Measurements from ENCODE around the gene BSG. TPM values are rescaled to one million over a fixed set of nuclear protein-coding genes. Genes with fewer than 3 reads are reported as not detected.

Gene BSG
- total and polyA plus RNA-seq, 10 of the 15 experiments (the other 5 are each of a cell fraction or from before 2014, with no cell fraction given): 2.8 to 297 (median 199) TPM

- no peak for DNase-seq (ENCODE audit: low read depth, low spot score)
- no peak for ATAC-seq
- Histone ChIP-seq H3K79me2 (ENCODE audit: control insufficient read depth, insufficient read depth, low read length) (no peaks in the 10 kb centered on the region), H4K20me1 (ENCODE audit: control insufficient read depth, insufficient read depth) (no peaks in the 10 kb centered on the region), H3K27me3 (replicated peaks in 1 of 2; ENCODE audit: control insufficient read depth in 2 of 2, insufficient read depth in 2 of 2, low read length in 1 of 2) (no peaks in the 10 kb centered on the region), H2AFZ (ENCODE audit: control insufficient read depth, low read depth, low read length) (no peak overlapping the region), H3K9ac (ENCODE audit: control insufficient read depth, insufficient read depth, low read length) (no peak overlapping the region), H3K4me2 (ENCODE audit: control insufficient read depth, insufficient read depth) (no peak overlapping the region), H3K4me3 (no peak overlapping the region), H3K36me3 (ENCODE audit: control insufficient read depth in 2 of 2, insufficient read depth in 2 of 2, low read length in 1 of 2) (peaks cover 0 to 9% of the 10 kb centered on the region in 2 experiments; a peak in 2 of 4 replicates), H3K27ac (ENCODE audit: control insufficient read depth, insufficient read depth) (no peak overlapping the region), H3K4me1 (ENCODE audit: control insufficient read depth, insufficient read depth, low read length) (peaks cover 8% of the 10 kb centered on the region), H3K9me3 (replicated peaks; ENCODE audit: control insufficient read depth, insufficient read depth, low read length) (no peaks in the 10 kb centered on the region)
- POLR2A ChIA-PET: no interaction called here
- intact Hi-C loops (cut with micrococcal nuclease; ENCODE audit: unreplicated experiment) (no loop called here), in situ Hi-C loops (cut with MboI) (no loop called here)
- no peak for FAIRE-seq
- WGBS (ENCODE audit: insufficient coverage, insufficient replicate concordance, low lambda C conversion rate, missing lambda C conversion rate): 40% methylated on average over 25 of the region's 33 CpGs
- BruUV-seq (replicated peaks): no TSS peak
- CTCF ChIA-PET: no interaction called here
- RAD21 ChIA-PET (ENCODE audit: unreplicated experiment): no interaction called here
- no peak for TF ChIP-seq SMAD5 (IDR thresholded peaks at IDR 0.05; ENCODE audit: low read depth)
- TF ChIP-seq POLR2AphosphoS2 (IDR thresholded peaks at IDR 0.05; ENCODE audit: low read depth, low read length): no peak
- no peak for TF ChIP-seq SMARCA5 (IDR thresholded peaks at IDR 0.05)
- SMC1A ChIA-PET (ENCODE audit: uncharacterized antibody, unreplicated experiment): no interaction called here
These were observed 43.2 kb downstream of the BSG start for GRCh38 chr19:615619-616018.

- Histone ChIP-seq H2AFZ (ENCODE audit: control insufficient read depth, low read depth, low read length) (no peak overlapping the region), H3K4me1 (ENCODE audit: control insufficient read depth, insufficient read depth, low read length) (peaks cover 3% of the 10 kb centered on the region), H3K4me2 (ENCODE audit: control insufficient read depth, insufficient read depth) (no peak overlapping the region), H3K9ac (ENCODE audit: control insufficient read depth, insufficient read depth, low read length) (no peak overlapping the region), H3K79me2 (ENCODE audit: control insufficient read depth, insufficient read depth, low read length) (no peaks in the 10 kb centered on the region), H3K27me3 (replicated peaks in 1 of 2; ENCODE audit: control insufficient read depth in 2 of 2, insufficient read depth in 2 of 2, low read length in 1 of 2) (no peaks in the 10 kb centered on the region), H4K20me1 (ENCODE audit: control insufficient read depth, insufficient read depth) (no peaks in the 10 kb centered on the region), H3K36me3 (ENCODE audit: control insufficient read depth in 2 of 2, insufficient read depth in 2 of 2, low read length in 1 of 2) (peaks cover 0 to 9% of the 10 kb centered on the region in 2 experiments; a peak in 2 of 4 replicates), H3K4me3 (no peak overlapping the region), H3K9me3 (replicated peaks; ENCODE audit: control insufficient read depth, insufficient read depth, low read length) (no peaks in the 10 kb centered on the region), H3K27ac (ENCODE audit: control insufficient read depth, insufficient read depth) (no peak overlapping the region)
- BruUV-seq (replicated peaks): no TSS peak
- no peak for DNase-seq (ENCODE audit: low read depth, low spot score)
- intact Hi-C loops (cut with micrococcal nuclease; ENCODE audit: unreplicated experiment): no loop called here
- in situ Hi-C loops (cut with MboI): no loop called here
- 70% methylated on average over 33 of the region's 97 CpGs for WGBS (ENCODE audit: insufficient coverage, insufficient replicate concordance, low lambda C conversion rate, missing lambda C conversion rate)
- ATAC-seq: no peak
- ChIA-PET CTCF (no interaction called here), POLR2A (no interaction called here), RAD21 (ENCODE audit: unreplicated experiment) (no interaction called here), SMC1A (ENCODE audit: uncharacterized antibody, unreplicated experiment) (no interaction called here)
- no peak for FAIRE-seq
- no peak for TF ChIP-seq FOXK2 (IDR thresholded peaks at IDR 0.05)
- TF ChIP-seq ETV6 (conservative IDR thresholded peaks at IDR 0.05 in 1 of 2, IDR thresholded peaks at IDR 0.05 in 1 of 2; ENCODE audit: borderline replicate concordance in 1 of 2, low read depth in 1 of 2): no peak
- TF ChIP-seq RAD21 (IDR thresholded peaks at IDR 0.05; ENCODE audit: insufficient read depth, low read depth, low read length): no peak
- no peak for TF ChIP-seq RELB (IDR thresholded peaks at IDR 0.05; ENCODE audit: low read depth)
- no peak for TF ChIP-seq TBL1XR1 (IDR thresholded peaks at IDR 0.05; ENCODE audit: low read depth, low read length)
- TF ChIP-seq, protein P1, sequence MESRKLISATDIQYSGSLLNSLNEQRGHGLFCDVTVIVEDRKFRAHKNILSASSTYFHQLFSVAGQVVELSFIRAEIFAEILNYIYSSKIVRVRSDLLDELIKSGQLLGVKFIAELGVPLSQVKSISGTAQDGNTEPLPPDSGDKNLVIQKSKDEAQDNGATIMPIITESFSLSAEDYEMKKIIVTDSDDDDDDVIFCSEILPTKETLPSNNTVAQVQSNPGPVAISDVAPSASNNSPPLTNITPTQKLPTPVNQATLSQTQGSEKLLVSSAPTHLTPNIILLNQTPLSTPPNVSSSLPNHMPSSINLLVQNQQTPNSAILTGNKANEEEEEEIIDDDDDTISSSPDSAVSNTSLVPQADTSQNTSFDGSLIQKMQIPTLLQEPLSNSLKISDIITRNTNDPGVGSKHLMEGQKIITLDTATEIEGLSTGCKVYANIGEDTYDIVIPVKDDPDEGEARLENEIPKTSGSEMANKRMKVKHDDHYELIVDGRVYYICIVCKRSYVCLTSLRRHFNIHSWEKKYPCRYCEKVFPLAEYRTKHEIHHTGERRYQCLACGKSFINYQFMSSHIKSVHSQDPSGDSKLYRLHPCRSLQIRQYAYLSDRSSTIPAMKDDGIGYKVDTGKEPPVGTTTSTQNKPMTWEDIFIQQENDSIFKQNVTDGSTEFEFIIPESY (IDR thresholded peaks at IDR 0.05): no peak
- TF ChIP-seq ZNF207 (IDR thresholded peaks at IDR 0.05; ENCODE audit: borderline replicate concordance): no peak
- TF ChIP-seq EP300 (IDR thresholded peaks at IDR 0.05; ENCODE audit: borderline replicate concordance in 1 of 2, control insufficient read depth in 1 of 2, low read depth in 2 of 2, low read length in 2 of 2): no peak
- TF ChIP-seq, protein P2, sequence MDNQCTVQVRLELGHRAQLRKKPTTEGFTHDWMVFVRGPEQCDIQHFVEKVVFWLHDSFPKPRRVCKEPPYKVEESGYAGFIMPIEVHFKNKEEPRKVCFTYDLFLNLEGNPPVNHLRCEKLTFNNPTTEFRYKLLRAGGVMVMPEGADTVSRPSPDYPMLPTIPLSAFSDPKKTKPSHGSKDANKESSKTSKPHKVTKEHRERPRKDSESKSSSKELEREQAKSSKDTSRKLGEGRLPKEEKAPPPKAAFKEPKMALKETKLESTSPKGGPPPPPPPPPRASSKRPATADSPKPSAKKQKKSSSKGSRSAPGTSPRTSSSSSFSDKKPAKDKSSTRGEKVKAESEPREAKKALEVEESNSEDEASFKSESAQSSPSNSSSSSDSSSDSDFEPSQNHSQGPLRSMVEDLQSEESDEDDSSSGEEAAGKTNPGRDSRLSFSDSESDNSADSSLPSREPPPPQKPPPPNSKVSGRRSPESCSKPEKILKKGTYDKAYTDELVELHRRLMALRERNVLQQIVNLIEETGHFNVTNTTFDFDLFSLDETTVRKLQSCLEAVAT (IDR thresholded peaks at IDR 0.05): no peak
These were observed 43.8 kb downstream of the BSG start for GRCh38 chr19:616062-616700.
